SK-N-SH treated with all-trans-retinoic acid at 6 μM for 48 hours (cell line): ENCODE measurements around the gene SENP1.

Experiments used
- ATAC-seq: fragments of 200-7000 bp; cut with Tn5 transposase; 3 replicates; pipeline ENCODE4 v1.9.1; 2020; ENCODE audit warnings: mild to moderate bottlenecking, moderate library complexity
- ARNTL ChIP-seq: fragments of 450-650 bp; formaldehyde crosslinking; IDR thresholded peaks from 2 replicates; pipeline ENCODE4 v1.5.0; 2020; ENCODE audit warnings: low read depth, mild to moderate bottlenecking, moderate library complexity, borderline replicate concordance
- BACH2 ChIP-seq: fragments of 250-450 bp; sonication (Bioruptor Pico); IDR thresholded peaks from 2 replicates; pipeline ENCODE4 v1.9.0; 2021; ENCODE audit warnings: mild to moderate bottlenecking, borderline replicate concordance
- ESRRG ChIP-seq: fragments of 250-450 bp; sonication (Bioruptor Pico); IDR thresholded peaks from 2 replicates; pipeline ENCODE4 v1.6.1; 2021; ENCODE audit warnings: mild to moderate bottlenecking
- ISL1 ChIP-seq: fragments of 250-450 bp; sonication (Bioruptor Pico); IDR thresholded peaks from 2 replicates; pipeline ENCODE4 v2.1.2; 2022; ENCODE audit warnings: mild to moderate bottlenecking, moderate library complexity
- OSR1 ChIP-seq: fragments of 250-450 bp; sonication (Bioruptor Pico); IDR thresholded peaks from 2 replicates; pipeline ENCODE4 v1.8.0; 2022; ENCODE audit warnings: moderate library complexity, mild to moderate bottlenecking, inconsistent platforms
- PATZ1 ChIP-seq: fragments of 250-450 bp; sonication (Bioruptor Pico); IDR thresholded peaks from 2 replicates; pipeline ENCODE4 v1.8.0; 2020; ENCODE audit warnings: mild to moderate bottlenecking, moderate library complexity, borderline replicate concordance
- PPARA ChIP-seq: fragments of 250-450 bp; sonication (Bioruptor Pico); IDR thresholded peaks from 2 replicates; pipeline ENCODE4 v1.5.0; 2020; ENCODE audit warnings: mild to moderate bottlenecking, borderline replicate concordance
- RARB ChIP-seq: fragments of 250-450 bp; sonication (Bioruptor Pico); IDR thresholded peaks from 2 replicates; pipeline ENCODE4 v1.8.0; 2021; ENCODE audit warnings: mild to moderate bottlenecking, moderate library complexity
- SNAI2 ChIP-seq: fragments of 250-450 bp; sonication (Bioruptor Pico); IDR thresholded peaks from 2 replicates; pipeline ENCODE4 v1.5.0; 2020; ENCODE audit warnings: mild to moderate bottlenecking, moderate library complexity
- TCF4 ChIP-seq: fragments of 250-450 bp; sonication (Bioruptor Pico); IDR thresholded peaks from 2 replicates; pipeline ENCODE4 v1.8.0; 2021; ENCODE audit warnings: mild to moderate bottlenecking, moderate library complexity, borderline replicate concordance
- TOX ChIP-seq: fragments of 250-450 bp; sonication (Bioruptor Pico); IDR thresholded peaks from 2 replicates; pipeline ENCODE4 v1.8.0; 2021; ENCODE audit warnings: mild to moderate bottlenecking, moderate library complexity, borderline replicate concordance
- ZC3H10 ChIP-seq: fragments of 250-450 bp; sonication (Bioruptor Pico); IDR thresholded peaks from 2 replicates; pipeline ENCODE4 v1.5.1; 2021; ENCODE audit warnings: mild to moderate bottlenecking, moderate library complexity
- ZFP3 ChIP-seq: fragments of 250-450 bp; sonication (Bioruptor Pico); IDR thresholded peaks from 2 replicates; pipeline ENCODE4 v1.5.0; 2020; ENCODE audit warnings: mild to moderate bottlenecking, moderate library complexity
- ZFP30 ChIP-seq: fragments of 450-650 bp; formaldehyde crosslinking; IDR thresholded peaks from 2 replicates; pipeline ENCODE4 v1.5.0; 2022; ENCODE audit warnings: mild to moderate bottlenecking, moderate library complexity
- ZNF565 ChIP-seq: fragments of 450-650 bp; formaldehyde crosslinking; conservative IDR thresholded peaks from 2 replicates; pipeline ENCODE4 v1.5.0; 2020; ENCODE audit warnings: low read depth, mild to moderate bottlenecking, moderate library complexity
- ZNF70 ChIP-seq: fragments of 450-650 bp; formaldehyde crosslinking; IDR thresholded peaks from 2 replicates; pipeline ENCODE4 v1.5.0; 2020; ENCODE audit warnings: mild to moderate bottlenecking, moderate library complexity
- ZNF8 ChIP-seq: fragments of 450-650 bp; formaldehyde crosslinking; IDR thresholded peaks from 2 replicates; pipeline ENCODE4 v1.5.0; 2020; ENCODE audit warnings: mild to moderate bottlenecking, moderate library complexity
- TF ChIP-seq, protein P1 (sequence below): fragments of 250-450 bp; sonication (Bioruptor Pico); IDR thresholded peaks from 2 replicates; pipeline ENCODE4 v1.5.1; 2021; ENCODE audit warnings: mild to moderate bottlenecking, moderate library complexity
- TF ChIP-seq, protein P2 (sequence below): fragments of 250-450 bp; sonication (Bioruptor Pico); IDR thresholded peaks from 2 replicates; pipeline ENCODE4 v1.5.1; 2020; ENCODE audit warnings: low read depth, mild to moderate bottlenecking, moderate library complexity
- TF ChIP-seq, protein P3 (sequence below): fragments of 250-450 bp; sonication (Bioruptor Pico); IDR thresholded peaks from 2 replicates; pipeline ENCODE4 v1.5.0; 2020; ENCODE audit warnings: mild to moderate bottlenecking, moderate library complexity

SENP1 gene

GRCh38 chr12:48104531-48104930, 1.3 kb downstream of the SENP1 start (continued):
- TF ChIP-seq, protein P1, sequence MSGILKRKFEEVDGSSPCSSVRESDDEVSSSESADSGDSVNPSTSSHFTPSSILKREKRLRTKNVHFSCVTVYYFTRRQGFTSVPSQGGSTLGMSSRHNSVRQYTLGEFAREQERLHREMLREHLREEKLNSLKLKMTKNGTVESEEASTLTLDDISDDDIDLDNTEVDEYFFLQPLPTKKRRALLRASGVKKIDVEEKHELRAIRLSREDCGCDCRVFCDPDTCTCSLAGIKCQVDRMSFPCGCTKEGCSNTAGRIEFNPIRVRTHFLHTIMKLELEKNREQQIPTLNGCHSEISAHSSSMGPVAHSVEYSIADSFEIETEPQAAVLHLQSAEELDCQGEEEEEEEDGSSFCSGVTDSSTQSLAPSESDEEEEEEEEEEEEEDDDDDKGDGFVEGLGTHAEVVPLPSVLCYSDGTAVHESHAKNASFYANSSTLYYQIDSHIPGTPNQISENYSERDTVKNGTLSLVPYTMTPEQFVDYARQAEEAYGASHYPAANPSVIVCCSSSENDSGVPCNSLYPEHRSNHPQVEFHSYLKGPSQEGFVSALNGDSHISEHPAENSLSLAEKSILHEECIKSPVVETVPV (CRISPR knock-in tag) = no peak
- TF ChIP-seq ZFP3 (CRISPR knock-in tag) = no peak
- no peak for TF ChIP-seq PATZ1
- no peak for TF ChIP-seq OSR1 (CRISPR knock-in tag)
- TF ChIP-seq SNAI2 (CRISPR knock-in tag) = no peak
- TF ChIP-seq ZNF70 (CRISPR knock-in tag) = no peak
- no peak for TF ChIP-seq PPARA (CRISPR knock-in tag)

- no peak for ATAC-seq
- TF ChIP-seq ZNF565 (CRISPR knock-in tag) (no peak), ESRRG (CRISPR knock-in tag) (no peak)
These were observed 13.3 kb downstream of the SENP1 start for GRCh38 chr12:48092611-48093010.

- no peak for TF ChIP-seq BACH2 (CRISPR knock-in tag)
- TF ChIP-seq TCF4 (CRISPR knock-in tag) = no peak
- no peak for ATAC-seq
These were observed 19.6 kb downstream of the SENP1 start for GRCh38 chr12:48086327-48086726.

DNA sequence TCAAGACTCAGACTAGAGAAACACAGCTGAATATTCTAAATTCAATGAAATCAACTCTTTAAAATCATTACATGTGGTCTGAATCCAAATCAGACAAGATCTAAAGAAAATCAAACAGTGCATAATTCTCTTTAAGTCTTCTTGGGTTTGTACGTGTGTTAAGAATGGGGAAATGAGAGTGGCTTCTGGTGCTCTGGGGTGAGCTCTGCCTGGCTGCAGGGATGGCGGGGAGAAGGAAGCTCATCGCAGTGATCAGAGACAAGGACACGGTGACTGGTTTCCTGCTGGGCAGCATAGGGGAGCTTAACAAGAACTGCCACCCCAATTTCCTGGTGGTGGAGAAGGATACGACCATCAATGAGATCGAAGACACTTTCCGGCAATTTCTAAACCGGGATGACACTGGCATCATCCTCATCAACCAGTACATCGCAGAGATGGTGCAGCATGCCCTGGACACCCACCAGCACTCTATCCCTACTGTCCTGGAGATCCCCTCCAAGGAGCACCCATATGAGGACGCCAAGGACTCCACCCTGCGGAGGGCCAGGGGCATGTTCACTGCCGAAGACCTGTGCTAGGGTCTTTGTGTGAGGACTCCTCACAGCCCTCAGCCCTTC, 20.9 kb downstream of the SENP1 start:
- TF ChIP-seq PATZ1 = no peak
- TF ChIP-seq TCF4 (CRISPR knock-in tag) = no peak
- TF ChIP-seq TOX (CRISPR knock-in tag) = no peak
- TF ChIP-seq ARNTL (CRISPR knock-in tag) = no peak
- TF ChIP-seq ESRRG (CRISPR knock-in tag) = no peak
- TF ChIP-seq, protein P2, sequence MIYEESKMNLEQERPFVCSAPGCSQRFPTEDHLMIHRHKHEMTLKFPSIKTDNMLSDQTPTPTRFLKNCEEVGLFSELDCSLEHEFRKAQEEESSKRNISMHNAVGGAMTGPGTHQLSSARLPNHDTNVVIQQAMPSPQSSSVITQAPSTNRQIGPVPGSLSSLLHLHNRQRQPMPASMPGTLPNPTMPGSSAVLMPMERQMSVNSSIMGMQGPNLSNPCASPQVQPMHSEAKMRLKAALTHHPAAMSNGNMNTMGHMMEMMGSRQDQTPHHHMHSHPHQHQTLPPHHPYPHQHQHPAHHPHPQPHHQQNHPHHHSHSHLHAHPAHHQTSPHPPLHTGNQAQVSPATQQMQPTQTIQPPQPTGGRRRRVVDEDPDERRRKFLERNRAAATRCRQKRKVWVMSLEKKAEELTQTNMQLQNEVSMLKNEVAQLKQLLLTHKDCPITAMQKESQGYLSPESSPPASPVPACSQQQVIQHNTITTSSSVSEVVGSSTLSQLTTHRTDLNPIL (CRISPR knock-in tag) = no peak
- no peak for TF ChIP-seq ZC3H10 (CRISPR knock-in tag)
- no peak for TF ChIP-seq RARB (CRISPR knock-in tag)
- TF ChIP-seq ISL1 (CRISPR knock-in tag) = no peak
- TF ChIP-seq ZNF8 (CRISPR knock-in tag) = no peak
- no peak for TF ChIP-seq ZFP30 (CRISPR knock-in tag)
- TF ChIP-seq, protein P3, sequence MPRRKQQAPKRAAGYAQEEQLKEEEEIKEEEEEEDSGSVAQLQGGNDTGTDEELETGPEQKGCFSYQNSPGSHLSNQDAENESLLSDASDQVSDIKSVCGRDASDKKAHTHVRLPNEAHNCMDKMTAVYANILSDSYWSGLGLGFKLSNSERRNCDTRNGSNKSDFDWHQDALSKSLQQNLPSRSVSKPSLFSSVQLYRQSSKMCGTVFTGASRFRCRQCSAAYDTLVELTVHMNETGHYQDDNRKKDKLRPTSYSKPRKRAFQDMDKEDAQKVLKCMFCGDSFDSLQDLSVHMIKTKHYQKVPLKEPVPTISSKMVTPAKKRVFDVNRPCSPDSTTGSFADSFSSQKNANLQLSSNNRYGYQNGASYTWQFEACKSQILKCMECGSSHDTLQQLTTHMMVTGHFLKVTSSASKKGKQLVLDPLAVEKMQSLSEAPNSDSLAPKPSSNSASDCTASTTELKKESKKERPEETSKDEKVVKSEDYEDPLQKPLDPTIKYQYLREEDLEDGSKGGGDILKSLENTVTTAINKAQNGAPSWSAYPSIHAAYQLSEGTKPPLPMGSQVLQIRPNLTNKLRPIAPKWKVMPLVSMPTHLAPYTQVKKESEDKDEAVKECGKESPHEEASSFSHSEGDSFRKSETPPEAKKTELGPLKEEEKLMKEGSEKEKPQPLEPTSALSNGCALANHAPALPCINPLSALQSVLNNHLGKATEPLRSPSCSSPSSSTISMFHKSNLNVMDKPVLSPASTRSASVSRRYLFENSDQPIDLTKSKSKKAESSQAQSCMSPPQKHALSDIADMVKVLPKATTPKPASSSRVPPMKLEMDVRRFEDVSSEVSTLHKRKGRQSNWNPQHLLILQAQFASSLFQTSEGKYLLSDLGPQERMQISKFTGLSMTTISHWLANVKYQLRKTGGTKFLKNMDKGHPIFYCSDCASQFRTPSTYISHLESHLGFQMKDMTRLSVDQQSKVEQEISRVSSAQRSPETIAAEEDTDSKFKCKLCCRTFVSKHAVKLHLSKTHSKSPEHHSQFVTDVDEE (CRISPR knock-in tag) = no peak
- ATAC-seq = no peak
